Measurements from ENCODE around the gene CTBP1.

DNA sequence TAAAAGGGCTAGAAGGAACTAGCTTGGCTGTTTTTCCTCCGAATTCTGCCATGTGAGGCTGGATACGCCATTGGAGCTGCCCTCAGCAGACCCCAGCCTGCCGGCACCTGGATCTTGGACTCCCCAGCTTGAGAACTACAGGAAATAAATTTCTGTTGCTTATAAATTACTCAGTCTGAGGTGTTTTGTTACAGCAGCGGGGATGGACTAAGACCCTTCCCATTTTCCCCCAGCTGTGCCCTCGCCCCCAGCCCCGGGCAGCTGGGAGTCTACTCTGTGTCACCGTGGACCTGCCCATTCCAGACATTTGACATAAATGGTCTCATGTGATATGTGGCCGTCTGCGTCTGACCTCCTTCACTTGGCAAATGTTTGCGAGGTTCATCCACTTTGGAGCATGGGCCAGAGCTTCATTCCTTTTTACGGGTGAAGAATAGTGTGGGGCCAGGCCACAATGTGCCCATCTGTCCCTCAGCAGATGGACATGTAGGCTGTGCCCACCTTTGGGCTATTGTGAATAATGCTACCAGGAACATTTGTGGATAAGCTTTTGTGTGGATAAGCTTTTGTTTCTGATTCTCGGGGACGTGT is 45.8 kb downstream of the CTBP1 start:
- TF ChIP-seq, protein P1, sequence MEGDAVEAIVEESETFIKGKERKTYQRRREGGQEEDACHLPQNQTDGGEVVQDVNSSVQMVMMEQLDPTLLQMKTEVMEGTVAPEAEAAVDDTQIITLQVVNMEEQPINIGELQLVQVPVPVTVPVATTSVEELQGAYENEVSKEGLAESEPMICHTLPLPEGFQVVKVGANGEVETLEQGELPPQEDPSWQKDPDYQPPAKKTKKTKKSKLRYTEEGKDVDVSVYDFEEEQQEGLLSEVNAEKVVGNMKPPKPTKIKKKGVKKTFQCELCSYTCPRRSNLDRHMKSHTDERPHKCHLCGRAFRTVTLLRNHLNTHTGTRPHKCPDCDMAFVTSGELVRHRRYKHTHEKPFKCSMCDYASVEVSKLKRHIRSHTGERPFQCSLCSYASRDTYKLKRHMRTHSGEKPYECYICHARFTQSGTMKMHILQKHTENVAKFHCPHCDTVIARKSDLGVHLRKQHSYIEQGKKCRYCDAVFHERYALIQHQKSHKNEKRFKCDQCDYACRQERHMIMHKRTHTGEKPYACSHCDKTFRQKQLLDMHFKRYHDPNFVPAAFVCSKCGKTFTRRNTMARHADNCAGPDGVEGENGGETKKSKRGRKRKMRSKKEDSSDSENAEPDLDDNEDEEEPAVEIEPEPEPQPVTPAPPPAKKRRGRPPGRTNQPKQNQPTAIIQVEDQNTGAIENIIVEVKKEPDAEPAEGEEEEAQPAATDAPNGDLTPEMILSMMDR (conservative IDR thresholded peaks at IDR 0.05): no peak
- no peak for TF ChIP-seq ZFX (IDR thresholded peaks at IDR 0.05)
